HUES6 (cell line): ENCODE measurements around the gene STAP1.
"Not testable (repeated sequence)": the region's sequence is repeated elsewhere in the genome, so short reads cannot be mapped to it uniquely, and the experiment has no call there.

ENCODE experiments used
- H3K27ac ChIP-seq: 2 replicates; pipeline ENCODE4 v1.7.0; 2013; ENCODE audit warnings: low read depth, mild to moderate bottlenecking, low read length, inconsistent platforms
- H3K27me3 ChIP-seq: 2 replicates; pipeline ENCODE4 v1.6.1; 2013; ENCODE audit warnings: low read length; ENCODE audit not compliant: control insufficient read depth, insufficient read depth
- H3K36me3 ChIP-seq: 2 replicates; pipeline ENCODE4 v1.6.1; 2013; ENCODE audit warnings: low read length; ENCODE audit not compliant: control insufficient read depth, insufficient read depth
- H3K4me1 ChIP-seq: 2 replicates; pipeline ENCODE4 v1.6.1; 2013; ENCODE audit warnings: low read length; ENCODE audit not compliant: control insufficient read depth, insufficient read depth
- H3K4me3 ChIP-seq: 2 replicates; pipeline ENCODE4 v1.5.1; 2013; ENCODE audit warnings: low read depth, low read length
- H3K9ac ChIP-seq: one replicate; pipeline ENCODE4 v1.6.1; 2013; ENCODE audit warnings: mild to moderate bottlenecking, low read length
- H3K9me3 ChIP-seq: 2 replicates; pipeline ENCODE4 v1.6.1; 2013; ENCODE audit warnings: low read depth, low read length; ENCODE audit not compliant: control insufficient read depth, insufficient read depth

The STAP1 gene

GRCh38 chr4:67558493-67558892 lies at the start of gene STAP1:
TSS of gene STAP1 (plus strand) at chr4:67558727. CDS start at chr4:67558810, 83 bp downstream.
- Histone ChIP-seq H3K9me3 (no peaks in the 10 kb centered on the region), H3K4me1 (no peaks in the 10 kb centered on the region), H3K9ac (no peak within 1 kb of the TSS), H3K27ac (no peak within 1 kb of the TSS), H3K36me3 (no peaks in the 10 kb centered on the region), H3K4me3 (no peak within 1 kb of the TSS), H3K27me3 (no peaks in the 10 kb centered on the region)

- Histone ChIP-seq H3K36me3 (peaks cover 47% of the 10 kb centered on the region), H3K27ac (no peak overlapping the region), H3K9ac (no peak overlapping the region), H3K9me3 (no peaks in the 10 kb centered on the region), H3K4me1 (no peaks in the 10 kb centered on the region), H3K4me3 (no peak overlapping the region), H3K27me3 (no peaks in the 10 kb centered on the region)
Measured at GRCh38 chr4:67512501-67512900, 46.0 kb upstream of the STAP1 start.

- Histone ChIP-seq H3K36me3 (peaks cover 16% of the 10 kb centered on the region), H3K9me3 (no peaks in the 10 kb centered on the region), H3K9ac (no peak overlapping the region), H3K4me1 (no peaks in the 10 kb centered on the region), H3K4me3 (no peak overlapping the region), H3K27me3 (no peaks in the 10 kb centered on the region), H3K27ac (no peak overlapping the region)
Measured at GRCh38 chr4:67520141-67520540, 38.4 kb upstream of the STAP1 start.

GRCh38 chr4:67521506-67521905 lies 37.0 kb upstream of the STAP1 start:
- Histone ChIP-seq H3K36me3 (peaks cover 16% of the 10 kb centered on the region), H3K9ac (no peak overlapping the region), H3K9me3 (no peaks in the 10 kb centered on the region), H3K27me3 (no peaks in the 10 kb centered on the region), H3K4me3 (no peak overlapping the region), H3K4me1 (no peaks in the 10 kb centered on the region), H3K27ac (no peak overlapping the region)

GRCh38 chr4:67522230-67522629 lies 36.3 kb upstream of the STAP1 start:
- H3K9me3 ChIP-seq, result no peaks in the 10 kb centered on the region
- H3K9ac ChIP-seq, result no peak overlapping the region
- no peak overlapping the region for H3K4me3 ChIP-seq
- no peaks in the 10 kb centered on the region for H3K27me3 ChIP-seq
- peaks cover 16% of the 10 kb centered on the region for H3K36me3 ChIP-seq
- H3K27ac ChIP-seq, result no peak overlapping the region
- H3K4me1 ChIP-seq, result no peaks in the 10 kb centered on the region

GRCh38 chr4:67522851-67523671 lies 35.5 kb upstream of the STAP1 start:
- Histone ChIP-seq H3K4me3 (no peak overlapping the region), H3K27me3 (no peaks in the 10 kb centered on the region), H3K36me3 (peaks cover 12% of the 10 kb centered on the region), H3K4me1 (no peaks in the 10 kb centered on the region), H3K9me3 (no peaks in the 10 kb centered on the region), H3K9ac (no peak overlapping the region), H3K27ac (no peak overlapping the region)

GRCh38 chr4:67524140-67524539 lies 34.4 kb upstream of the STAP1 start:
- not testable (repeated sequence) for H3K27ac ChIP-seq, H3K27me3 ChIP-seq, H3K9ac ChIP-seq, H3K4me1 ChIP-seq, H3K9me3 ChIP-seq, H3K4me3 ChIP-seq
- H3K36me3 ChIP-seq, result peaks cover 15% of the 10 kb centered on the region

- H3K36me3 ChIP-seq, result peaks cover 50% of the 10 kb centered on the region
- no peaks in the 10 kb centered on the region for H3K27me3 ChIP-seq
- no peaks in the 10 kb centered on the region for H3K9me3 ChIP-seq
- H3K4me1 ChIP-seq, result no peaks in the 10 kb centered on the region
- H3K27ac ChIP-seq, result no peak overlapping the region
- H3K4me3 ChIP-seq, result no peak overlapping the region
- H3K9ac ChIP-seq, result no peak overlapping the region
Measured at GRCh38 chr4:67531379-67531962, 27.1 kb upstream of the STAP1 start.

- not testable (repeated sequence) for H3K9ac ChIP-seq, H3K4me3 ChIP-seq, H3K9me3 ChIP-seq, H3K27ac ChIP-seq, H3K4me1 ChIP-seq, H3K27me3 ChIP-seq
- H3K36me3 ChIP-seq, result peaks cover 57% of the 10 kb centered on the region
Measured at GRCh38 chr4:67532397-67532796, 26.1 kb upstream of the STAP1 start.

- Histone ChIP-seq H3K4me3 (no peak overlapping the region), H3K9me3 (no peaks in the 10 kb centered on the region), H3K9ac (no peak overlapping the region), H3K27ac (no peak overlapping the region), H3K4me1 (no peaks in the 10 kb centered on the region), H3K36me3 (peaks cover 62% of the 10 kb centered on the region), H3K27me3 (no peaks in the 10 kb centered on the region)
Measured at GRCh38 chr4:67533112-67533511, 25.4 kb upstream of the STAP1 start.

- no peak overlapping the region for H3K9ac ChIP-seq
Measured at GRCh38 chr4:67535280-67535840, 23.2 kb upstream of the STAP1 start.

More at GRCh38 chr4:67535280-67535840, 23.2 kb upstream of the STAP1 start:
- Histone ChIP-seq H3K36me3 (peaks cover 68% of the 10 kb centered on the region), H3K4me3 (no peak overlapping the region), H3K27ac (no peak overlapping the region), H3K27me3 (no peaks in the 10 kb centered on the region), H3K4me1 (no peaks in the 10 kb centered on the region), H3K9me3 (no peaks in the 10 kb centered on the region)
